GM23338 (cell line): Measurements from ENCODE around the gene CDC6. TPM values are rescaled to one million over a fixed set of nuclear protein-coding genes. Genes with fewer than 3 reads are reported as not detected.

Source experiments
- ATAC-seq: fragments of 200-7000 bp; cut with Tn5 transposase; 3 replicates; pipeline ENCODE4 v1.9.1; 2020
- DNase-seq: peaks from one replicate; pipeline ENCODE4 v3.0.0-alpha.2; 2015; ENCODE audit warnings: low spot score
- H2AFZ ChIP-seq: fragments of 200-600 bp; sonication (generic); 2 replicates; pipeline ENCODE4 v1.8.0; 2016; ENCODE audit warnings: antibody characterized with exemption, mild to moderate bottlenecking, moderate library complexity
- H3F3A ChIP-seq: fragments of 200-600 bp; sonication (generic); replicated peaks from 2 replicates; pipeline ENCODE4 v1.8.0; 2017; ENCODE audit warnings: antibody characterized with exemption, mixed run types, low read depth
- H3K27ac ChIP-seq: fragments of 200-600 bp; sonication (generic); 2 replicates; pipeline ENCODE4 v1.6.1; 2016; ENCODE audit warnings: low read depth
- H3K27me3 ChIP-seq: fragments of 200-600 bp; sonication (generic); 2 replicates; pipeline ENCODE4 v1.8.0; 2016; ENCODE audit warnings: mild to moderate bottlenecking, mixed run types, moderate library complexity; ENCODE audit not compliant: insufficient read depth
- H3K36me3 ChIP-seq: fragments of 200-600 bp; sonication (generic); 2 replicates; pipeline ENCODE4 v1.8.0; 2016; ENCODE audit warnings: mild to moderate bottlenecking; ENCODE audit not compliant: insufficient read depth
- H3K4me1 ChIP-seq: fragments of 200-600 bp; sonication (generic); 2 replicates; pipeline ENCODE4 v1.8.0; 2016; ENCODE audit warnings: mild to moderate bottlenecking, moderate library complexity; ENCODE audit not compliant: insufficient read depth
- H3K4me2 ChIP-seq: fragments of 200-600 bp; sonication (generic); 2 replicates; pipeline ENCODE4 v1.7.1; 2017; ENCODE audit warnings: mixed run types
- H3K4me3 ChIP-seq: fragments of 200-600 bp; sonication (generic); 2 replicates; pipeline ENCODE4 v1.6.1; 2016; ENCODE audit warnings: mixed run types
- H3K79me2 ChIP-seq: fragments of 200-600 bp; sonication (generic); replicated peaks from 2 replicates; pipeline ENCODE4 v1.8.0; 2017; ENCODE audit warnings: mild to moderate bottlenecking; ENCODE audit not compliant: insufficient read depth
- H3K9me2 ChIP-seq: fragments of 200-600 bp; sonication (generic); 2 replicates; pipeline ENCODE4 v1.8.0; 2017; ENCODE audit not compliant: insufficient read depth
- H4K20me1 ChIP-seq: fragments of 200-600 bp; sonication (generic); replicated peaks from 2 replicates; pipeline ENCODE4 v1.8.0; 2017; ENCODE audit warnings: mild to moderate bottlenecking; ENCODE audit not compliant: insufficient read depth
- H3K27ac Mint-ChIP-seq: 2 replicates; pipeline ENCODE4 v1.8.0; 2020; ENCODE audit warnings: inconsistent platforms, mild to moderate bottlenecking, moderate library complexity, mixed read lengths
- H3K27me3 Mint-ChIP-seq: 3 replicates; pipeline ENCODE4 v1.8.0; 2022; ENCODE audit warnings: low read depth, mild to moderate bottlenecking, moderate library complexity, mixed read lengths, inconsistent platforms; ENCODE audit not compliant: insufficient read depth, poor library complexity
- H3K36me3 Mint-ChIP-seq: 3 replicates; pipeline ENCODE4 v1.8.0; 2021; ENCODE audit warnings: low read depth, mild to moderate bottlenecking, inconsistent platforms, moderate library complexity, mixed read lengths
- H3K4me1 Mint-ChIP-seq: 3 replicates; pipeline ENCODE4 v1.8.0; 2020; ENCODE audit warnings: mild to moderate bottlenecking, inconsistent platforms, mixed read lengths
- H3K4me3 Mint-ChIP-seq: 3 replicates; pipeline ENCODE4 v1.8.0; 2021; ENCODE audit warnings: moderate library complexity, mild to moderate bottlenecking, inconsistent platforms, mixed read lengths
- H3K9me3 Mint-ChIP-seq: 3 replicates; pipeline ENCODE4 v1.8.0; 2020; ENCODE audit warnings: moderate library complexity, mild to moderate bottlenecking, inconsistent platforms, mixed read lengths
- CREB1 ChIP-seq: fragments of 250-450 bp; sonication (Bioruptor Pico); IDR thresholded peaks from 2 replicates; pipeline ENCODE4 v1.5.0; 2020; ENCODE audit warnings: low read depth, mild to moderate bottlenecking, moderate library complexity
- EZH2 ChIP-seq: fragments of 200-600 bp; sonication (generic); IDR thresholded peaks from one replicate; pipeline ENCODE4 v1.8.0; 2017; ENCODE audit warnings: antibody characterized with exemption, mild to moderate bottlenecking, low read depth; ENCODE audit not compliant: unreplicated experiment
- JUNB ChIP-seq: IDR thresholded peaks from one replicate; pipeline ENCODE4 v1.6.1; 2016; ENCODE audit warnings: antibody characterized with exemption; ENCODE audit not compliant: unreplicated experiment
- NANOG ChIP-seq: IDR thresholded peaks from 2 replicates; pipeline ENCODE4 v1.6.1; 2016; ENCODE audit warnings: antibody characterized with exemption, borderline replicate concordance
- STAT1 ChIP-seq: IDR thresholded peaks from one replicate; pipeline ENCODE4 v1.6.1; 2016; ENCODE audit warnings: antibody characterized with exemption; ENCODE audit not compliant: unreplicated experiment
- ZNF114 ChIP-seq: fragments of 250-450 bp; sonication (Bioruptor Pico); IDR thresholded peaks from 2 replicates; pipeline ENCODE4 v1.5.0; 2020; ENCODE audit warnings: mild to moderate bottlenecking, moderate library complexity
- ZNF331 ChIP-seq: fragments of 250-450 bp; sonication (Bioruptor Pico); IDR thresholded peaks from 2 replicates; pipeline ENCODE4 v1.5.0; 2020; ENCODE audit warnings: low read depth, mild to moderate bottlenecking, moderate library complexity
- polyA plus RNA-seq: library from polyadenylated mRNA; unstranded; fragments of >200 nt; fragmentation: Nextera tagmentation; extraction: Ambion mirVana; gene quantifications from 2 replicates; pipeline ENCODE4 v1.2.1, GENCODE V29; 2016
- total RNA-seq: library from RNA; depleted of rRNA; stranded (reverse); fragments of >200 nt; shearing (Covaris generic); gene quantifications from 2 replicates; pipeline ENCODE4 v1.2.3, GENCODE V29; 2014
- TF ChIP-seq, protein P1 (sequence below): fragments of 250-450 bp; sonication (Bioruptor Pico); IDR thresholded peaks from 2 replicates; pipeline ENCODE4 v1.5.0; 2020; ENCODE audit warnings: mild to moderate bottlenecking, moderate library complexity
- TF ChIP-seq, protein P2 (sequence below): IDR thresholded peaks from 2 replicates; pipeline ENCODE4 v1.6.1; 2016; ENCODE audit warnings: antibody characterized with exemption
- TF ChIP-seq, protein P3 (sequence below): IDR thresholded peaks from one replicate; pipeline ENCODE4 v1.6.1; 2018; ENCODE audit warnings: antibody characterized with exemption; ENCODE audit not compliant: unreplicated experiment
- TF ChIP-seq, protein P4 (sequence below), 2 experiments: fragments of 200-600 bp in 1 of 2; sonication (generic) in 1 of 2; conservative IDR thresholded peaks; 2 replicates each; pipeline versions ENCODE4 v1.5.1 to v1.6.1; 2016 to 2017; ENCODE audit warnings: antibody characterized with exemption in 2 of 2, low read depth in 2 of 2, mild to moderate bottlenecking in 2 of 2, moderate library complexity in 1 of 2

CDC6 gene
- total and polyA plus RNA-seq, 2 experiments from 2014 or later: 46.2 to 79.9 TPM

DNA sequence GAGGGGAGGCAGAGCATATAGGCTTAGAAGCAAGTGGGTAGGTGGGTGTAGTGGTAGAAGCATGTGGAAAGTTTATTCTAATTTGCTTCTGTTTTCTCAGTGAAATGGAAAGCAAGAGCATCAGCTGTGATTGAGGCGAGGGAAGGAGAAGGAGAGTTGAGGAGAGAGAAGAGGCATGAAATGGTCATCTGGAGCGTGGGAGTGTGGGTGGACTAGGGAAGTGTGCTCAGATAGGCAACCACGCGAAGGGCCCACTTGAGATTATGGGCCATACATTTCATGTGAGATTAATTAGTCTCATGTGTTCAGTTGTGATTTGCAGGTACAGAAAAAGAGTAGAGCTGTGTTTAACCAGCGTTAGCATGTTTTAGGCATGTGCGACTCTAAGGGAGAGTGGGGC, 20.8 kb upstream of the CDC6 start (continued):
- TF ChIP-seq, protein P1, sequence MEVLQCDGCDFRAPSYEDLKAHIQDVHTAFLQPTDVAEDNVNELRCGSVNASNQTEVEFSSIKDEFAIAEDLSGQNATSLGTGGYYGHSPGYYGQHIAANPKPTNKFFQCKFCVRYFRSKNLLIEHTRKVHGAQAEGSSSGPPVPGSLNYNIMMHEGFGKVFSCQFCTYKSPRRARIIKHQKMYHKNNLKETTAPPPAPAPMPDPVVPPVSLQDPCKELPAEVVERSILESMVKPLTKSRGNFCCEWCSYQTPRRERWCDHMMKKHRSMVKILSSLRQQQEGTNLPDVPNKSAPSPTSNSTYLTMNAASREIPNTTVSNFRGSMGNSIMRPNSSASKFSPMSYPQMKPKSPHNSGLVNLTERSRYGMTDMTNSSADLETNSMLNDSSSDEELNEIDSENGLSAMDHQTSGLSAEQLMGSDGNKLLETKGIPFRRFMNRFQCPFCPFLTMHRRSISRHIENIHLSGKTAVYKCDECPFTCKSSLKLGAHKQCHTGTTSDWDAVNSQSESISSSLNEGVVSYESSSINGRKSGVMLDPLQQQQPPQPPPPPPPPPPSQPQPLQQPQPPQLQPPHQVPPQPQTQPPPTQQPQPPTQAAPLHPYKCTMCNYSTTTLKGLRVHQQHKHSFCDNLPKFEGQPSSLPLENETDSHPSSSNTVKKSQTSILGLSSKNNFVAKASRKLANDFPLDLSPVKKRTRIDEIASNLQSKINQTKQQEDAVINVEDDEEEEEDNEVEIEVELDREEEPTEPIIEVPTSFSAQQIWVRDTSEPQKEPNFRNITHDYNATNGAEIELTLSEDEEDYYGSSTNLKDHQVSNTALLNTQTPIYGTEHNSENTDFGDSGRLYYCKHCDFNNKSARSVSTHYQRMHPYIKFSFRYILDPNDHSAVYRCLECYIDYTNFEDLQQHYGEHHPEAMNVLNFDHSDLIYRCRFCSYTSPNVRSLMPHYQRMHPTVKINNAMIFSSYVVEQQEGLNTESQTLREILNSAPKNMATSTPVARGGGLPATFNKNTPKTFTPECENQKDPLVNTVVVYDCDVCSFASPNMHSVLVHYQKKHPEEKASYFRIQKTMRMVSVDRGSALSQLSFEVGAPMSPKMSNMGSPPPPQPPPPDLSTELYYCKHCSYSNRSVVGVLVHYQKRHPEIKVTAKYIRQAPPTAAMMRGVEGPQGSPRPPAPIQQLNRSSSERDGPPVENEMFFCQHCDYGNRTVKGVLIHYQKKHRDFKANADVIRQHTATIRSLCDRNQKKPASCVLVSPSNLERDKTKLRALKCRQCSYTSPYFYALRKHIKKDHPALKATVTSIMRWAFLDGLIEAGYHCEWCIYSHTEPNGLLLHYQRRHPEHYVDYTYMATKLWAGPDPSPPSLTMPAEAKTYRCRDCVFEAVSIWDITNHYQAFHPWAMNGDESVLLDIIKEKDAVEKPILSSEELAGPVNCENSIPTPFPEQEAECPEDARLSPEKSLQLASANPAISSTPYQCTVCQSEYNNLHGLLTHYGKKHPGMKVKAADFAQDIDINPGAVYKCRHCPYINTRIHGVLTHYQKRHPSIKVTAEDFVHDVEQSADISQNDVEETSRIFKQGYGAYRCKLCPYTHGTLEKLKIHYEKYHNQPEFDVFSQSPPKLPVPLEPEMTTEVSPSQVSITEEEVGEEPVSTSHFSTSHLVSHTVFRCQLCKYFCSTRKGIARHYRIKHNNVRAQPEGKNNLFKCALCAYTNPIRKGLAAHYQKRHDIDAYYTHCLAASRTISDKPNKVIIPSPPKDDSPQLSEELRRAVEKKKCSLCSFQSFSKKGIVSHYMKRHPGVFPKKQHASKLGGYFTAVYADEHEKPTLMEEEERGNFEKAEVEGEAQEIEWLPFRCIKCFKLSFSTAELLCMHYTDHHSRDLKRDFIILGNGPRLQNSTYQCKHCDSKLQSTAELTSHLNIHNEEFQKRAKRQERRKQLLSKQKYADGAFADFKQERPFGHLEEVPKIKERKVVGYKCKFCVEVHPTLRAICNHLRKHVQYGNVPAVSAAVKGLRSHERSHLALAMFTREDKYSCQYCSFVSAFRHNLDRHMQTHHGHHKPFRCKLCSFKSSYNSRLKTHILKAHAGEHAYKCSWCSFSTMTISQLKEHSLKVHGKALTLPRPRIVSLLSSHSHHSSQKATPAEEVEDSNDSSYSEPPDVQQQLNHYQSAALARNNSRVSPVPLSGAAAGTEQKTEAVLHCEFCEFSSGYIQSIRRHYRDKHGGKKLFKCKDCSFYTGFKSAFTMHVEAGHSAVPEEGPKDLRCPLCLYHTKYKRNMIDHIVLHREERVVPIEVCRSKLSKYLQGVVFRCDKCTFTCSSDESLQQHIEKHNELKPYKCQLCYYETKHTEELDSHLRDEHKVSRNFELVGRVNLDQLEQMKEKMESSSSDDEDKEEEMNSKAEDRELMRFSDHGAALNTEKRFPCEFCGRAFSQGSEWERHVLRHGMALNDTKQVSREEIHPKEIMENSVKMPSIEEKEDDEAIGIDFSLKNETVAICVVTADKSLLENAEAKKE (CRISPR knock-in tag): no peak

DNA sequence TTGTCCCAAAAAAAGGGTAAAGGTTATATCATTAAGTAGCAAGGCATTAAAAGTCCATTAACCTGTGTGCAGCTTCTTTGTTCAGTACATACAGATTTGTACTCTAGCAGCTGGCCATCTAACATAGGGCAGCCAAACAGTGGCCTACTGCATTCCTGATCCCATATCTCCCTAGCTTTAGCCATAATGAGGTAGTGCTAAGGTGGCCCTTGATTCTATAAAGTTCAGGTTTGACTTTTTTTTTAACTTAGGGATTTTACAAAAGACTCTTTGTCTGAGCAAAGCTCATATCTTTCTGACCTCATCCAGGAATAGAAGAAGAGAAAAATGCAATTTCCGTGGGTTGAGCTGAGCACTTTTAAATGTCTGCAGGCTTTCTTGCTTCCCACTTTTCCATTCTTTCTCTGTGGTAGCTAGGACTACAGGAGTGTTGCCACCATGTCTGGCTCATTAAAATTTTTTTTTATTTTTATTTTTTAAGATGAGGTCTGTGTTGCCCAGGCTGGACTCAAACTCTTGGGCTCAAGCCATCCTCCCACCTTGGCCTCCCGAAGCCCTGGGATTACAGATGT, 19.5 kb upstream of the CDC6 start:
- H2AFZ ChIP-seq: no peak overlapping the region
- no peaks in the 10 kb centered on the region for H3K4me1 ChIP-seq
- no peak overlapping the region for H3K27ac ChIP-seq
- peaks cover 11% of the 10 kb centered on the region; the same call in 1 of the 2 replicates for H4K20me1 ChIP-seq
- peaks cover 8% of the 10 kb centered on the region; the same call in 2 of the 3 replicates for H3K4me1 Mint-ChIP-seq
- no peaks in the 10 kb centered on the region for H3K27me3 ChIP-seq
- H3K4me3 ChIP-seq: no peak overlapping the region
- no peaks in the 10 kb centered on the region for H3K9me2 ChIP-seq
- H3F3A ChIP-seq: 0 out of 2 replicates have a peak, but pooled peaks cover 3% of the 10 kb centered on the region
- no peak overlapping the region for H3K4me3 Mint-ChIP-seq
- H3K36me3 ChIP-seq: peaks cover 19% of the 10 kb centered on the region; the same call in 1 of the 2 replicates
- no peaks in the 10 kb centered on the region for H3K79me2 ChIP-seq
- H3K4me2 ChIP-seq: no peak overlapping the region
- H3K27ac Mint-ChIP-seq: no peak overlapping the region
- ATAC-seq (no peak), DNase-seq (no peak)
- peaks cover under 1% of the 10 kb centered on the region for H3K27me3 Mint-ChIP-seq
- no peaks in the 10 kb centered on the region; the same call in 2 of the 3 replicates for H3K9me3 Mint-ChIP-seq
- H3K36me3 Mint-ChIP-seq: peaks cover 15% of the 10 kb centered on the region; the same call in 2 of the 3 replicates
- TF ChIP-seq STAT1 (no peak), ZNF331 (CRISPR knock-in tag) (no peak), NANOG (no peak), JUNB (no peak), EZH2 (no peak), ZNF114 (CRISPR knock-in tag) (no peak), CREB1 (CRISPR knock-in tag) (no peak)
- TF ChIP-seq, protein P2, sequence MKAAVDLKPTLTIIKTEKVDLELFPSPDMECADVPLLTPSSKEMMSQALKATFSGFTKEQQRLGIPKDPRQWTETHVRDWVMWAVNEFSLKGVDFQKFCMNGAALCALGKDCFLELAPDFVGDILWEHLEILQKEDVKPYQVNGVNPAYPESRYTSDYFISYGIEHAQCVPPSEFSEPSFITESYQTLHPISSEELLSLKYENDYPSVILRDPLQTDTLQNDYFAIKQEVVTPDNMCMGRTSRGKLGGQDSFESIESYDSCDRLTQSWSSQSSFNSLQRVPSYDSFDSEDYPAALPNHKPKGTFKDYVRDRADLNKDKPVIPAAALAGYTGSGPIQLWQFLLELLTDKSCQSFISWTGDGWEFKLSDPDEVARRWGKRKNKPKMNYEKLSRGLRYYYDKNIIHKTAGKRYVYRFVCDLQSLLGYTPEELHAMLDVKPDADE: no peak
- TF ChIP-seq, protein P3, sequence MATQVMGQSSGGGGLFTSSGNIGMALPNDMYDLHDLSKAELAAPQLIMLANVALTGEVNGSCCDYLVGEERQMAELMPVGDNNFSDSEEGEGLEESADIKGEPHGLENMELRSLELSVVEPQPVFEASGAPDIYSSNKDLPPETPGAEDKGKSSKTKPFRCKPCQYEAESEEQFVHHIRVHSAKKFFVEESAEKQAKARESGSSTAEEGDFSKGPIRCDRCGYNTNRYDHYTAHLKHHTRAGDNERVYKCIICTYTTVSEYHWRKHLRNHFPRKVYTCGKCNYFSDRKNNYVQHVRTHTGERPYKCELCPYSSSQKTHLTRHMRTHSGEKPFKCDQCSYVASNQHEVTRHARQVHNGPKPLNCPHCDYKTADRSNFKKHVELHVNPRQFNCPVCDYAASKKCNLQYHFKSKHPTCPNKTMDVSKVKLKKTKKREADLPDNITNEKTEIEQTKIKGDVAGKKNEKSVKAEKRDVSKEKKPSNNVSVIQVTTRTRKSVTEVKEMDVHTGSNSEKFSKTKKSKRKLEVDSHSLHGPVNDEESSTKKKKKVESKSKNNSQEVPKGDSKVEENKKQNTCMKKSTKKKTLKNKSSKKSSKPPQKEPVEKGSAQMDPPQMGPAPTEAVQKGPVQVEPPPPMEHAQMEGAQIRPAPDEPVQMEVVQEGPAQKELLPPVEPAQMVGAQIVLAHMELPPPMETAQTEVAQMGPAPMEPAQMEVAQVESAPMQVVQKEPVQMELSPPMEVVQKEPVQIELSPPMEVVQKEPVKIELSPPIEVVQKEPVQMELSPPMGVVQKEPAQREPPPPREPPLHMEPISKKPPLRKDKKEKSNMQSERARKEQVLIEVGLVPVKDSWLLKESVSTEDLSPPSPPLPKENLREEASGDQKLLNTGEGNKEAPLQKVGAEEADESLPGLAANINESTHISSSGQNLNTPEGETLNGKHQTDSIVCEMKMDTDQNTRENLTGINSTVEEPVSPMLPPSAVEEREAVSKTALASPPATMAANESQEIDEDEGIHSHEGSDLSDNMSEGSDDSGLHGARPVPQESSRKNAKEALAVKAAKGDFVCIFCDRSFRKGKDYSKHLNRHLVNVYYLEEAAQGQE: no peak
- TF ChIP-seq, protein P4, sequence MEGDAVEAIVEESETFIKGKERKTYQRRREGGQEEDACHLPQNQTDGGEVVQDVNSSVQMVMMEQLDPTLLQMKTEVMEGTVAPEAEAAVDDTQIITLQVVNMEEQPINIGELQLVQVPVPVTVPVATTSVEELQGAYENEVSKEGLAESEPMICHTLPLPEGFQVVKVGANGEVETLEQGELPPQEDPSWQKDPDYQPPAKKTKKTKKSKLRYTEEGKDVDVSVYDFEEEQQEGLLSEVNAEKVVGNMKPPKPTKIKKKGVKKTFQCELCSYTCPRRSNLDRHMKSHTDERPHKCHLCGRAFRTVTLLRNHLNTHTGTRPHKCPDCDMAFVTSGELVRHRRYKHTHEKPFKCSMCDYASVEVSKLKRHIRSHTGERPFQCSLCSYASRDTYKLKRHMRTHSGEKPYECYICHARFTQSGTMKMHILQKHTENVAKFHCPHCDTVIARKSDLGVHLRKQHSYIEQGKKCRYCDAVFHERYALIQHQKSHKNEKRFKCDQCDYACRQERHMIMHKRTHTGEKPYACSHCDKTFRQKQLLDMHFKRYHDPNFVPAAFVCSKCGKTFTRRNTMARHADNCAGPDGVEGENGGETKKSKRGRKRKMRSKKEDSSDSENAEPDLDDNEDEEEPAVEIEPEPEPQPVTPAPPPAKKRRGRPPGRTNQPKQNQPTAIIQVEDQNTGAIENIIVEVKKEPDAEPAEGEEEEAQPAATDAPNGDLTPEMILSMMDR (conservative IDR thresholded peaks at IDR 0.05; ENCODE audit: low read depth in 2 of 2): no peak
